Lower lobe of right lung (tissue), 2 donors: ENCODE measurements around the gene PLA2G4E. TPM values are rescaled to one million over a fixed set of nuclear protein-coding genes. Genes with fewer than 3 reads are reported as not detected.

Experiments used
- ATAC-seq, 2 donors: fragments of 200-7000 bp; cut with Tn5 transposase; one replicate each; pipeline ENCODE4 v1.9.1; 2020 to 2022; ENCODE audit warnings: mild to moderate bottlenecking in 2 of 2, moderate library complexity in 2 of 2
- DNase-seq: peaks from one replicate; pipeline ENCODE4 v3.0.0-alpha.2; 2020
- H3K27ac ChIP-seq: fragments of 200-600 bp; one replicate; pipeline ENCODE4 v1.8.0; 2022
- H3K27me3 ChIP-seq: fragments of 200-600 bp; one replicate; pipeline ENCODE4 v1.8.0; 2022; ENCODE audit warnings: low read depth
- H3K36me3 ChIP-seq: fragments of 200-600 bp; one replicate; pipeline ENCODE4 v1.8.0; 2022; ENCODE audit warnings: mild to moderate bottlenecking
- H3K4me1 ChIP-seq: fragments of 200-600 bp; one replicate; pipeline ENCODE4 v1.8.0; 2022
- H3K4me3 ChIP-seq: fragments of 200-600 bp; one replicate; pipeline ENCODE4 v1.8.0; 2022; ENCODE audit warnings: mild to moderate bottlenecking
- H3K9me3 ChIP-seq: fragments of 200-600 bp; one replicate; pipeline ENCODE4 v1.8.0; 2022
- intact Hi-C: fragments of 100-400 bp; cut with DNase I; formaldehyde crosslinking; loops from one replicate; pipeline ENCODE4 v1.11.0; 2022
- total RNA-seq: library from RNA; stranded (reverse); fragmentation: NEBNext Ultra II Directional; extraction: Animal tissue kit (Norgen Biotek cat#: 25700); gene quantifications from one replicate; pipeline ENCODE4 v1.2.1, GENCODE V29; 2021
- TF ChIP-seq, protein P1 (sequence below): fragments of 200-600 bp; IDR thresholded peaks from one replicate; pipeline ENCODE4 v1.8.0; 2022; ENCODE audit warnings: antibody characterized with exemption, mild to moderate bottlenecking
- donor health status: DM: no; HTN: yes; CAD: no; lungs with severe emphysema.

PLA2G4E gene
- total RNA-seq, 1 donor from 2014 or later, result 1.1 TPM

DNA sequence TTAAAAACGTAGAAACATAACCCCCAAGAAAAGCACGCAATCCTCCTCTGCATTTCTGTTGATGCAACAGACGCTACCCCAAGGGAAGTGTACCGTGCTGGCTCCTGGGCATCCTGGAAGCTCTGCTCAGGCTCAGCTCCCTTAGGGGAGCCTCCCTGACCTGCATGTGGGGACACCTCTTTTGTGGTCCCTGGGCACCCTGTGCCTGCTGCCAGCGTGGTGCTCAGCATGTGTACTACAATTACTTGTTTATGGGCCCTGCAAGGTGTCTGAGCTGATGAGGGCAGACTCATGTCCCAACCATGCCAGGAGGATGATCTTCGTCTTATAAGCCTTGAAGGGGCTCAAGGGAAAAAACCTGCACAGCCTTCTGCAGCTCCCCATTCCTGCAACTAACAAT lies 66.8 kb downstream of the PLA2G4E start:
- peaks cover 37% of the 10 kb centered on the region for H3K36me3 ChIP-seq
- intact Hi-C loops, result no loop called here
- no peak overlapping the region for H3K4me3 ChIP-seq
- peaks cover 52% of the 10 kb centered on the region for H3K4me1 ChIP-seq
- TF ChIP-seq, protein P1, sequence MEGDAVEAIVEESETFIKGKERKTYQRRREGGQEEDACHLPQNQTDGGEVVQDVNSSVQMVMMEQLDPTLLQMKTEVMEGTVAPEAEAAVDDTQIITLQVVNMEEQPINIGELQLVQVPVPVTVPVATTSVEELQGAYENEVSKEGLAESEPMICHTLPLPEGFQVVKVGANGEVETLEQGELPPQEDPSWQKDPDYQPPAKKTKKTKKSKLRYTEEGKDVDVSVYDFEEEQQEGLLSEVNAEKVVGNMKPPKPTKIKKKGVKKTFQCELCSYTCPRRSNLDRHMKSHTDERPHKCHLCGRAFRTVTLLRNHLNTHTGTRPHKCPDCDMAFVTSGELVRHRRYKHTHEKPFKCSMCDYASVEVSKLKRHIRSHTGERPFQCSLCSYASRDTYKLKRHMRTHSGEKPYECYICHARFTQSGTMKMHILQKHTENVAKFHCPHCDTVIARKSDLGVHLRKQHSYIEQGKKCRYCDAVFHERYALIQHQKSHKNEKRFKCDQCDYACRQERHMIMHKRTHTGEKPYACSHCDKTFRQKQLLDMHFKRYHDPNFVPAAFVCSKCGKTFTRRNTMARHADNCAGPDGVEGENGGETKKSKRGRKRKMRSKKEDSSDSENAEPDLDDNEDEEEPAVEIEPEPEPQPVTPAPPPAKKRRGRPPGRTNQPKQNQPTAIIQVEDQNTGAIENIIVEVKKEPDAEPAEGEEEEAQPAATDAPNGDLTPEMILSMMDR, result no peak
- no peaks in the 10 kb centered on the region for H3K27me3 ChIP-seq
- H3K9me3 ChIP-seq, result no peaks in the 10 kb centered on the region
- no peak for DNase-seq
- no peak overlapping the region for H3K27ac ChIP-seq
- no peak for ATAC-seq

DNA sequence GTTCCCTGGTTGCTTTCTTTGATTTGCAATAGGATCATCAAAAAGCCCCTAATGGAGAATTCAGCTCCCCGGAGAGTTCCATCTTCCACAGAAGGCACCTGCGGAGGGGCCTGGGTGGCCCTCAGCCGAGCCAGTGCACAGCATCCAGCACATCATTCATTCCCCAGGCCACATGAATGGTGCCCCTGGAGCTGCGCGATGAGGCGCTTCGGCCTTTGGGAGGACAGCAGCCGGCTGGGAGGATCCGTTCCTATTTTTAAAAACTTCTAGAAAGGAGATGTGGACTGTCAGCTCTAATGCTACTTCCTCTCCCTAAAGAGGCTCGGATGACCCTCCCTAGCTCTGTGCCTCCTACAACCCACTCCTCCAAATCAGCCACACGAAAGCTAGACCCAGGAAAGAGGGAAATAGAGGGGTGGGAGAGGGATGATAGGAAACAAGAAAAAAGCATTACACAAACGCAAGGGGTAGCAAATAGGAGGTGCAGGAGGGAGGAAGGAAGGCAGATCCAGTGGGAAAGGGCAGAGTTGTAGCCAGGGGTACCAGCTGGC lies 68.8 kb downstream of the PLA2G4E start:
- Histone ChIP-seq H3K4me1 (peaks cover 44% of the 10 kb centered on the region), H3K36me3 (peaks cover 42% of the 10 kb centered on the region), H3K27me3 (no peaks in the 10 kb centered on the region), H3K4me3 (no peak overlapping the region), H3K9me3 (no peaks in the 10 kb centered on the region), H3K27ac (no peak overlapping the region)
- intact Hi-C loops, result no loop called here
- DNase-seq, result no peak
- ATAC-seq, result no peak
- TF ChIP-seq, protein P1, result no peak

DNA sequence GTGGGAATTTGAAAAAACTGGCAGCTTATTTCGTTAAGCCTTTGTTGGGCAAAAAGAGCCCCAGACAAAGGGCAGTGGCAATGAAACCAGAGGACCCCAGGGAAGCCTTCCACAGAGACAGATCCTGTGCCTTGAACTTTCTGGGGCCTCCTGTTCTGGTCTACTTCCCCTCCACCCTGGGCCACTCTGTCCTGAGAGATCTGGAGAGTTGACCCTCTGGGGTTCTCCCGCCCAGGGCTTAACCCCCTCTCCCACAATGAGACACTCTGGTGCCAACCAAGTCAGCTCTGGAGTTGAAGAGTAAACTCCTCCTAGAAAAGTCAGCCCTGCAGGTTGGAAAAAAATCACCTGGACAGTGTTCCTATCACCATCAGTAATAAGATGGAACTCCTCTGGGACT lies 69.3 kb downstream of the PLA2G4E start:
- no peaks in the 10 kb centered on the region for H3K27me3 ChIP-seq
- intact Hi-C loops, result no loop called here
- DNase-seq, result no peak
- ATAC-seq, result no peak
- no peaks in the 10 kb centered on the region for H3K9me3 ChIP-seq
- TF ChIP-seq, protein P1, result no peak
- peaks cover 42% of the 10 kb centered on the region for H3K36me3 ChIP-seq
- H3K4me1 ChIP-seq, result peaks cover 40% of the 10 kb centered on the region
- no peak overlapping the region for H3K27ac ChIP-seq
- no peak overlapping the region for H3K4me3 ChIP-seq

DNA sequence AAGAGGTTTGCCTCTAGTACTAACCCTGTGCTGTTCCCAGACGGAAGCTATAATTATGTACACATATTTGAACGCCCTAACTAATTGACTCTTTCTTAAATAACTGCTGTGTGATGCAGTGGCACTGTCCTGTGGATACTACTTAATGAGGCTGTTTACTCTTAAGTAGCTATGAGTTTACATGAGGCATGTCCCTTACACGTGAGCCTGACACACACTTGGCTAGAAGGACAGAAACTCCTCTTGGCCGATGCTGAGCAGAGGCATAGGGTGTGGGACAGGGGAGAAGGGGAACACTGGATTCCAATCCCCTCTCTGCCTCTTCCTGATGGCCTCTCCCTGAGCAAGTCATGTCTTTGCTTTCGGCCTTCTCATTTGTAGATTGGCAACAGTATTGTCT lies 70.4 kb downstream of the PLA2G4E start:
- peak in 1 of 2 donors; percentile 40 for ATAC-seq
- no peaks in the 10 kb centered on the region for H3K27me3 ChIP-seq
- no peaks in the 10 kb centered on the region for H3K9me3 ChIP-seq
- intact Hi-C loops, result no loop called here
- peaks cover 53% of the 10 kb centered on the region for H3K36me3 ChIP-seq
- DNase-seq, result no peak
- peaks cover 38% of the 10 kb centered on the region for H3K4me1 ChIP-seq
- TF ChIP-seq, protein P1, result no peak
- peak overlapping the region; percentile 32 for H3K27ac ChIP-seq
- H3K4me3 ChIP-seq, result no peak overlapping the region

DNA sequence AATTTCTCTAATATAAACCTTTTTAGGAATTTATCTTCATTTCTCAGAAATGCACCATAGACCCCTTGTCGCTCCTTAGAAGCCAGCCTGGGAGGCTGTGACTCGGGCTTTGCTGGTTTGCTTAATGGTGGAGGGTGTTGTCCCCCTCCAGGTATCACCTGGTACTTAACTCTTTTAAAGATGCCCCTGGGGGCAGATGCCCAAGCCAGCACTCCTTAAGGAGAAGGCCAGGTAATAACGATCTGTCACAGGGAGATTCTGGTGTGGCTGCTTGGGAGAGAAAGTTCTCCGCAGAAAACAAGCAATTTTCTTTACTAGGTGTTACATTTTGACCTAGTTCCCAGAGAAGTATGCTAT lies 70.7 kb downstream of the PLA2G4E start:
- Histone ChIP-seq H3K9me3 (no peaks in the 10 kb centered on the region), H3K27me3 (no peaks in the 10 kb centered on the region), H3K4me1 (peaks cover 42% of the 10 kb centered on the region), H3K4me3 (no peak overlapping the region), H3K27ac (peak overlapping the region; percentile 32), H3K36me3 (peaks cover 55% of the 10 kb centered on the region)
- ATAC-seq, result no peak
- DNase-seq, result no peak
- TF ChIP-seq, protein P1, result no peak
- intact Hi-C loops, result no loop called here
